HEK293 (cell line): ENCODE results near the gene BACE1.

Source experiments
- CTCF ChIA-PET: fragments of 350-600 bp; formaldehyde crosslinking; extraction: SDS; loops from one replicate; lab custom pipeline; 2021; ENCODE audit warnings: antibody characterized with exemption; lab: Yijun Ruan, JAX
- POLR2A ChIA-PET: fragments of 300-600 bp; formaldehyde crosslinking; extraction: SDS; loops from one replicate; lab custom pipeline; 2020; ENCODE audit warnings: antibody characterized with exemption, inconsistent platforms; lab: Yijun Ruan, JAX
- H3K27ac ChIP-seq: fragments of 200-500 bp; sonication (Bioruptor generic); 2 replicates; pipeline ENCODE4 v1.5.1; 2014; ENCODE audit warnings: low read depth, low read length, control low read depth, inconsistent platforms; ENCODE audit errors: extremely low read depth
- H3K36me3 ChIP-seq, 2 experiments: fragments of 200-500 bp in 1 of 2; sonication (Bioruptor generic) in 1 of 2; 1 replicate in 1 of 2; 2 replicates in 1 of 2; pipeline ENCODE4 v1.5.1; 2014 to 2017; ENCODE audit warnings: inconsistent platforms in 2 of 2, low read length in 2 of 2; ENCODE audit not compliant: control insufficient read depth in 2 of 2, insufficient read depth in 1 of 2
- H3K4me1 ChIP-seq: fragments of 200-500 bp; sonication (Bioruptor generic); 2 replicates; pipeline ENCODE4 v1.5.1; 2014; ENCODE audit warnings: mild to moderate bottlenecking, low read length, inconsistent platforms; ENCODE audit not compliant: control insufficient read depth, insufficient read depth
- H3K4me3 ChIP-seq: 2 replicates; pipeline ENCODE4 v1.5.1; 2011; ENCODE audit warnings: low read depth, mild to moderate bottlenecking, control low read depth, low read length, moderate library complexity
- H3K9me3 ChIP-seq: fragments of 200-500 bp; sonication (Bioruptor generic); 2 replicates; pipeline ENCODE4 v1.5.1; 2014; ENCODE audit warnings: low read depth, low read length, inconsistent platforms; ENCODE audit not compliant: control insufficient read depth, insufficient read depth
- BCL11B ChIP-seq: fragments of 450-650 bp; formaldehyde crosslinking; IDR thresholded peaks from 2 replicates; pipeline ENCODE4 v1.5.1; 2016; ENCODE audit warnings: low read depth, missing biosample characterization, missing genetic modification characterization
- PRDM10 ChIP-seq: fragments of 450-650 bp; formaldehyde crosslinking; IDR thresholded peaks from 2 replicates; pipeline ENCODE4 v1.5.1; 2016; ENCODE audit warnings: missing biosample characterization, missing genetic modification characterization
- SETDB1 ChIP-seq: IDR thresholded peaks from one replicate; pipeline ENCODE4 v1.6.1; 2017; ENCODE audit warnings: mild to moderate bottlenecking, low read length, moderate library complexity, mixed read lengths; ENCODE audit not compliant: insufficient read length
- ZBTB10 ChIP-seq: fragments of 450-650 bp; formaldehyde crosslinking; IDR thresholded peaks from 2 replicates; pipeline ENCODE4 v1.5.1; 2016; ENCODE audit warnings: missing biosample characterization, missing genetic modification characterization
- ZBTB44 ChIP-seq: fragments of 450-650 bp; IDR thresholded peaks from 2 replicates; pipeline ENCODE4 v1.5.1; 2018; ENCODE audit warnings: missing biosample characterization, mild to moderate bottlenecking, missing genetic modification characterization
- ZFHX2 ChIP-seq: fragments of 450-650 bp; formaldehyde crosslinking; conservative IDR thresholded peaks from 2 replicates; pipeline ENCODE4 v1.5.1; 2016; ENCODE audit warnings: missing biosample characterization, missing genetic modification characterization
- ZFP41 ChIP-seq: fragments of 450-650 bp; formaldehyde crosslinking; IDR thresholded peaks from 2 replicates; pipeline ENCODE4 v1.5.1; 2016; ENCODE audit warnings: missing biosample characterization, missing genetic modification characterization, borderline replicate concordance
- ZNF324 ChIP-seq: fragments of 450-650 bp; formaldehyde crosslinking; IDR thresholded peaks from 2 replicates; pipeline ENCODE4 v1.5.1; 2016; ENCODE audit warnings: missing biosample characterization, missing genetic modification characterization
- ZNF510 ChIP-seq: fragments of 450-650 bp; formaldehyde crosslinking; IDR thresholded peaks from 2 replicates; pipeline ENCODE4 v1.5.1; 2018; ENCODE audit warnings: mild to moderate bottlenecking, missing genetic modification characterization, missing biosample characterization; ENCODE audit not compliant: insufficient replicate concordance
- ZNF530 ChIP-seq: fragments of 450-650 bp; formaldehyde crosslinking; IDR thresholded peaks from 2 replicates; pipeline ENCODE4 v1.5.1; 2016; ENCODE audit warnings: low read depth, missing biosample characterization, missing genetic modification characterization
- ZNF561 ChIP-seq: fragments of 450-650 bp; IDR thresholded peaks from 2 replicates; pipeline ENCODE4 v1.5.1; 2018; ENCODE audit warnings: missing biosample characterization, missing genetic modification characterization, borderline replicate concordance
- ZNF623 ChIP-seq: fragments of 450-650 bp; formaldehyde crosslinking; IDR thresholded peaks from 2 replicates; pipeline ENCODE4 v1.5.1; 2016; ENCODE audit warnings: missing biosample characterization, missing genetic modification characterization
- ZNF624 ChIP-seq: fragments of 450-650 bp; formaldehyde crosslinking; IDR thresholded peaks from 2 replicates; pipeline ENCODE4 v1.5.1; 2017; ENCODE audit warnings: missing biosample characterization, missing genetic modification characterization
- ZNF639 ChIP-seq: fragments of 450-650 bp; formaldehyde crosslinking; IDR thresholded peaks from 2 replicates; pipeline ENCODE4 v1.5.1; 2016; ENCODE audit warnings: missing biosample characterization, missing genetic modification characterization
- ZNF837 ChIP-seq: fragments of 450-650 bp; formaldehyde crosslinking; IDR thresholded peaks from 2 replicates; pipeline ENCODE4 v1.5.1; 2016; ENCODE audit warnings: missing biosample characterization, missing genetic modification characterization
- TF ChIP-seq, protein P1 (sequence below): fragments of 450-650 bp; formaldehyde crosslinking; IDR thresholded peaks from 2 replicates; pipeline ENCODE4 v1.5.1; 2016; ENCODE audit warnings: missing biosample characterization, missing genetic modification characterization

Gene BACE1

DNA sequence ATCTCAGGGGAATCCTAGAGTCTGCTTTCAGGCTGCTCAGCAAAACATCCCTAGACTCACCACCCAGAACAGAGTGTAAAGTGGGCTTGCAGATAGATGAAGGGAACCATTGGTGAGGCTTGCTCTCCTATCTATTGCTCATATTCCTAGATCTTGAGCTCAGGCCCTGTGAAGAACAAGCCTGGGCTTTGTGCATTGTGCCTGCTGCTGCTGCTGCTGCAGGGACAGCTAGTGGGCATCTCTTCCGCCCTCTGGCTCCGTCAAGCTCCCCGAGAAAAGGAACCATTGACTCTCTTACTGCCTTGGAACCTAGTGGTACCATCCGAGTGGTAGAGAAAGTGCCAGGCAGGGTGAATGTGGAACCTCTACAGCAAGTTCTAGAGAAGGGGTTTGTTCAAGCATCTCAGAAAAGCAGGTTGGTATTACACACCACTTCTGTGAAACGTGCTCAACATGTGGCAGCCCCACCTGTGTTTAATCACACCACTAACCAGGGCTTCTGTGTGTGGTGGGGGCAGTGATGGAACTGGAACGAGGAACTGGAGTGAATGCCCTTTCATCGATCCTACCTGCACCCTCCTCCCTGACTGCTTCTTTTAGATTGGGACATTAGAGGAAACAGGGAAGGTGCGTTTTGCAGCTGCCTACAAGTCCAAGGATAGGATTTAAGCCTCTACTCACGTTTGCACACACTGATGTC is 20.5 kb downstream of the BACE1 start (continued):
- TF ChIP-seq ZFHX2 (tag by site-specific recombination) (no peak), ZNF624 (tag by site-specific recombination) (no peak)

DNA sequence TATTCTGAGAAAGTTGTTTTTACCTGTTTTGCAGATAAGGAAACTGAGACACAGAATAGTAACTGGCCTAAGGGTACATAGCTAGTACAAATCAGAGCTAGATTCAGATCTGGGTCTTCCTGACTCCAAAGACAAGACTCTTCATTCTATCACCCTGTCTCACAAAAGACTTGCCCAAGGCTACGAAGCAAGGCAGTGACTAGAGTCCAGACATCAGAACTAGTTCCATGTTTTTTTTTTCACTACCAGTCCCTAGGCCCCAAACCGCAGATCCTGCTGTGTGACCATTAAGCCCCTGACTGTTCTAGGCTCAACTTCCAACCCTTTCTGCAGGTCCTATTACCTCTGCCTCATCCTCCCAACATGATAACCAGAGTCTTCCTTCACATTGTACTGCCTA is 23.4 kb downstream of the BACE1 start:
- no peaks in the 10 kb centered on the region for H3K4me1 ChIP-seq
- peaks cover 0 to 71% of the 10 kb centered on the region in 2 experiments; a peak in 2 of 3 replicates for H3K36me3 ChIP-seq
- TF ChIP-seq SETDB1: no peak
- no peak for TF ChIP-seq BCL11B (tag by site-specific recombination)
- TF ChIP-seq ZNF623 (tag by site-specific recombination): no peak
- no peak for TF ChIP-seq PRDM10 (tag by site-specific recombination)
- TF ChIP-seq ZNF561 (tag by site-specific recombination): no peak
- no peak for TF ChIP-seq ZNF530 (tag by site-specific recombination)
- TF ChIP-seq ZNF837 (tag by site-specific recombination): no peak
- TF ChIP-seq ZNF324: no peak
- TF ChIP-seq ZNF624 (tag by site-specific recombination): no peak
- no peak for TF ChIP-seq ZNF639
- no peak for TF ChIP-seq ZBTB44 (tag by site-specific recombination)
- no peak for TF ChIP-seq ZFP41 (tag by site-specific recombination)
- TF ChIP-seq, protein P1, sequence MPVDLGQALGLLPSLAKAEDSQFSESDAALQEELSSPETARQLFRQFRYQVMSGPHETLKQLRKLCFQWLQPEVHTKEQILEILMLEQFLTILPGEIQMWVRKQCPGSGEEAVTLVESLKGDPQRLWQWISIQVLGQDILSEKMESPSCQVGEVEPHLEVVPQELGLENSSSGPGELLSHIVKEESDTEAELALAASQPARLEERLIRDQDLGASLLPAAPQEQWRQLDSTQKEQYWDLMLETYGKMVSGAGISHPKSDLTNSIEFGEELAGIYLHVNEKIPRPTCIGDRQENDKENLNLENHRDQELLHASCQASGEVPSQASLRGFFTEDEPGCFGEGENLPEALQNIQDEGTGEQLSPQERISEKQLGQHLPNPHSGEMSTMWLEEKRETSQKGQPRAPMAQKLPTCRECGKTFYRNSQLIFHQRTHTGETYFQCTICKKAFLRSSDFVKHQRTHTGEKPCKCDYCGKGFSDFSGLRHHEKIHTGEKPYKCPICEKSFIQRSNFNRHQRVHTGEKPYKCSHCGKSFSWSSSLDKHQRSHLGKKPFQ (tag by site-specific recombination): no peak
- TF ChIP-seq ZBTB10 (tag by site-specific recombination): no peak
- no peak for TF ChIP-seq ZNF510 (tag by site-specific recombination)
- H3K4me3 ChIP-seq: no peak overlapping the region
- no peaks in the 10 kb centered on the region for H3K9me3 ChIP-seq
- no peak overlapping the region for H3K27ac ChIP-seq
- ChIA-PET CTCF (no interaction called here), POLR2A (no interaction called here)
